HepG2 (cell line): Measurements from ENCODE around the gene ZNF771. TPM values are rescaled to one million over a fixed set of nuclear protein-coding genes. Genes with fewer than 3 reads are reported as not detected.

Source experiments
- DBP ChIP-seq: sonication (generic); formaldehyde crosslinking; IDR thresholded peaks from 2 replicates; pipeline ENCODE4 v1.4.0; 2020; ENCODE audit warnings: missing genetic modification reagents; ENCODE audit errors: not compliant biosample characterization
- HOXA7 ChIP-seq: sonication (generic); formaldehyde crosslinking; IDR thresholded peaks from 2 replicates; pipeline ENCODE4 v1.8.1; 2022; ENCODE audit warnings: mild to moderate bottlenecking, missing genetic modification reagents, moderate library complexity
- SOX6 ChIP-seq, 2 experiments: fragments of 450-650 bp in 1 of 2; sonication (generic) in 1 of 2; formaldehyde crosslinking in 1 of 2; IDR thresholded peaks; 2 replicates each; pipeline versions ENCODE4 v1.4.0 to v1.6.1; 2017 to 2020; ENCODE audit warnings: antibody characterized with exemption in 1 of 2, mild to moderate bottlenecking in 1 of 2, missing genetic modification reagents in 1 of 2
- SYNCRIP ChIP-seq: fragments of 200-400 bp; formaldehyde crosslinking; IDR thresholded peaks from 2 replicates; pipeline ENCODE4 v1.6.1; 2018; ENCODE audit warnings: mild to moderate bottlenecking, low read depth, low read length; ENCODE audit not compliant: insufficient read depth
- ZNF264 ChIP-seq: sonication (generic); formaldehyde crosslinking; IDR thresholded peaks from 2 replicates; pipeline ENCODE4 v1.4.0; 2020; ENCODE audit warnings: missing genetic modification reagents
- ZNF577 ChIP-seq: sonication (generic); formaldehyde crosslinking; IDR thresholded peaks from 2 replicates; pipeline ENCODE4 v1.4.0; 2020; ENCODE audit warnings: mild to moderate bottlenecking, low read depth, missing genetic modification reagents, borderline replicate concordance
- ZNF891 ChIP-seq: sonication (generic); formaldehyde crosslinking; IDR thresholded peaks from 2 replicates; pipeline ENCODE4 v1.5.0; 2020; ENCODE audit warnings: mild to moderate bottlenecking, missing genetic modification reagents
- ZSCAN9 ChIP-seq: IDR thresholded peaks from 2 replicates; pipeline ENCODE4 v1.6.1; 2016; ENCODE audit warnings: borderline replicate concordance
- polyA plus RNA-seq, 8 experiments: library from polyadenylated mRNA; depleted of rRNA in 3 of 8; stranded (reverse) in 7 of 8; unstranded in 1 of 8; fragments of >200 nt; fragmentation: Illumina TruSeq in 4 of 8; extraction: Trizol in 4 of 8; gene quantifications; 2 replicates each; pipeline versions ENCODE4 v1.2.1 to v1.2.3, GENCODE V29; 2011 to 2016; ENCODE audit warnings: low read depth in 4 of 8, missing spikeins in 1 of 8, mixed read lengths in 1 of 8; ENCODE audit not compliant: insufficient read depth in 1 of 8
- total RNA-seq, 5 experiments: library from RNA; depleted of rRNA; stranded (reverse); fragments of >200 nt; fragmentation: Illumina TruSeq; extraction: Trizol; gene quantifications; 2 replicates each; pipeline ENCODE4 v1.2.3, GENCODE V29; 2016; ENCODE audit warnings: low read depth in 1 of 5
- TF ChIP-seq, protein P1 (sequence below): sonication (generic); formaldehyde crosslinking; IDR thresholded peaks from 2 replicates; pipeline ENCODE4 v1.5.0; 2020; ENCODE audit warnings: mild to moderate bottlenecking, missing genetic modification reagents, borderline replicate concordance
- TF ChIP-seq, protein P2 (sequence below): sonication (generic); formaldehyde crosslinking; IDR thresholded peaks from 2 replicates; pipeline ENCODE4 v1.5.0; 2020; ENCODE audit warnings: missing genetic modification reagents, mild to moderate bottlenecking, borderline replicate concordance
- TF ChIP-seq, protein P3 (sequence below): sonication (generic); formaldehyde crosslinking; IDR thresholded peaks from 2 replicates; pipeline ENCODE4 v1.4.0; 2020; ENCODE audit warnings: missing genetic modification reagents, borderline replicate concordance
- TF ChIP-seq, protein P4 (sequence below): sonication (generic); formaldehyde crosslinking; IDR thresholded peaks from 2 replicates; pipeline ENCODE4 v1.9.0; 2021; ENCODE audit warnings: missing genetic modification reagents, borderline replicate concordance

The ZNF771 gene
- total and polyA plus RNA-seq, 2 of the 13 experiments (the other 11 are each of a cell fraction or from before 2014, with no cell fraction given): 5.0 to 11.8 TPM

- TF ChIP-seq, protein P1, sequence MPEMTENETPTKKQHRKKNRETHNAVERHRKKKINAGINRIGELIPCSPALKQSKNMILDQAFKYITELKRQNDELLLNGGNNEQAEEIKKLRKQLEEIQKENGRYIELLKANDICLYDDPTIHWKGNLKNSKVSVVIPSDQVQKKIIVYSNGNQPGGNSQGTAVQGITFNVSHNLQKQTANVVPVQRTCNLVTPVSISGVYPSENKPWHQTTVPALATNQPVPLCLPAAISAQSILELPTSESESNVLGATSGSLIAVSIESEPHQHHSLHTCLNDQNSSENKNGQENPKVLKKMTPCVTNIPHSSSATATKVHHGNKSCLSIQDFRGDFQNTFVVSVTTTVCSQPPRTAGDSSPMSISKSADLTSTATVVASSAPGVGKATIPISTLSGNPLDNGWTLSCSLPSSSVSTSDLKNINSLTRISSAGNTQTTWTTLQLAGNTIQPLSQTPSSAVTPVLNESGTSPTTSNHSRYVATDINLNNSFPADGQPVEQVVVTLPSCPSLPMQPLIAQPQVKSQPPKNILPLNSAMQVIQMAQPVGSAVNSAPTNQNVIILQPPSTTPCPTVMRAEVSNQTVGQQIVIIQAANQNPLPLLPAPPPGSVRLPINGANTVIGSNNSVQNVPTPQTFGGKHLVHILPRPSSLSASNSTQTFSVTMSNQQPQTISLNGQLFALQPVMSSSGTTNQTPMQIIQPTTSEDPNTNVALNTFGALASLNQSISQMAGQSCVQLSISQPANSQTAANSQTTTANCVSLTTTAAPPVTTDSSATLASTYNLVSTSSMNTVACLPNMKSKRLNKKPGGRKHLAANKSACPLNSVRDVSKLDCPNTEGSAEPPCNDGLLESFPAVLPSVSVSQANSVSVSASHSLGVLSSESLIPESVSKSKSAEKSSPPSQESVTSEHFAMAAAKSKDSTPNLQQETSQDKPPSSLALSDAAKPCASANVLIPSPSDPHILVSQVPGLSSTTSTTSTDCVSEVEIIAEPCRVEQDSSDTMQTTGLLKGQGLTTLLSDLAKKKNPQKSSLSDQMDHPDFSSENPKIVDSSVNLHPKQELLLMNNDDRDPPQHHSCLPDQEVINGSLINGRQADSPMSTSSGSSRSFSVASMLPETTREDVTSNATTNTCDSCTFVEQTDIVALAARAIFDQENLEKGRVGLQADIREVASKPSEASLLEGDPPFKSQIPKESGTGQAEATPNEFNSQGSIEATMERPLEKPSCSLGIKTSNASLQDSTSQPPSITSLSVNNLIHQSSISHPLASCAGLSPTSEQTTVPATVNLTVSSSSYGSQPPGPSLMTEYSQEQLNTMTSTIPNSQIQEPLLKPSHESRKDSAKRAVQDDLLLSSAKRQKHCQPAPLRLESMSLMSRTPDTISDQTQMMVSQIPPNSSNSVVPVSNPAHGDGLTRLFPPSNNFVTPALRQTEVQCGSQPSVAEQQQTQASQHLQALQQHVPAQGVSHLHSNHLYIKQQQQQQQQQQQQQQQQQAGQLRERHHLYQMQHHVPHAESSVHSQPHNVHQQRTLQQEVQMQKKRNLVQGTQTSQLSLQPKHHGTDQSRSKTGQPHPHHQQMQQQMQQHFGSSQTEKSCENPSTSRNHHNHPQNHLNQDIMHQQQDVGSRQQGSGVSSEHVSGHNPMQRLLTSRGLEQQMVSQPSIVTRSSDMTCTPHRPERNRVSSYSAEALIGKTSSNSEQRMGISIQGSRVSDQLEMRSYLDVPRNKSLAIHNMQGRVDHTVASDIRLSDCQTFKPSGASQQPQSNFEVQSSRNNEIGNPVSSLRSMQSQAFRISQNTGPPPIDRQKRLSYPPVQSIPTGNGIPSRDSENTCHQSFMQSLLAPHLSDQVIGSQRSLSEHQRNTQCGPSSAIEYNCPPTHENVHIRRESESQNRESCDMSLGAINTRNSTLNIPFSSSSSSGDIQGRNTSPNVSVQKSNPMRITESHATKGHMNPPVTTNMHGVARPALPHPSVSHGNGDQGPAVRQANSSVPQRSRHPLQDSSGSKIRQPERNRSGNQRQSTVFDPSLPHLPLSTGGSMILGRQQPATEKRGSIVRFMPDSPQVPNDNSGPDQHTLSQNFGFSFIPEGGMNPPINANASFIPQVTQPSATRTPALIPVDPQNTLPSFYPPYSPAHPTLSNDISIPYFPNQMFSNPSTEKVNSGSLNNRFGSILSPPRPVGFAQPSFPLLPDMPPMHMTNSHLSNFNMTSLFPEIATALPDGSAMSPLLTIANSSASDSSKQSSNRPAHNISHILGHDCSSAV (CRISPR knock-in tag): no peak
- TF ChIP-seq ZNF891 (CRISPR knock-in tag): no peak
- no peak for TF ChIP-seq ZSCAN9
- TF ChIP-seq, protein P2, sequence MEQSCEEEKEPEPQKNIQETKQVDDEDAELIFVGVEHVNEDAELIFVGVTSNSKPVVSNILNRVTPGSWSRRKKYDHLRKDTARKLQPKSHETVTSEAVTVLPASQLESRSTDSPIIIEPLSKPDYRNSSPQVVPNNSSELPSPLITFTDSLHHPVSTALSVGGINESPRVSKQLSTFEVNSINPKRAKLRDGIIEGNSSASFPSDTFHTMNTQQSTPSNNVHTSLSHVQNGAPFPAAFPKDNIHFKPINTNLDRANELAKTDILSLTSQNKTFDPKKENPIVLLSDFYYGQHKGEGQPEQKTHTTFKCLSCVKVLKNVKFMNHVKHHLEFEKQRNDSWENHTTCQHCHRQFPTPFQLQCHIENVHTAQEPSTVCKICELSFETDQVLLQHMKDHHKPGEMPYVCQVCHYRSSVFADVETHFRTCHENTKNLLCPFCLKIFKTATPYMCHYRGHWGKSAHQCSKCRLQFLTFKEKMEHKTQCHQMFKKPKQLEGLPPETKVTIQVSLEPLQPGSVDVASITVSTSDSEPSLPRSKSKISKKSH (CRISPR knock-in tag): no peak
- no peak for TF ChIP-seq SOX6 (IDR thresholded peaks at IDR 0.05)
- TF ChIP-seq SOX6 (CRISPR knock-in tag; IDR thresholded peaks at IDR 0.05): no peak
- TF ChIP-seq, protein P3, sequence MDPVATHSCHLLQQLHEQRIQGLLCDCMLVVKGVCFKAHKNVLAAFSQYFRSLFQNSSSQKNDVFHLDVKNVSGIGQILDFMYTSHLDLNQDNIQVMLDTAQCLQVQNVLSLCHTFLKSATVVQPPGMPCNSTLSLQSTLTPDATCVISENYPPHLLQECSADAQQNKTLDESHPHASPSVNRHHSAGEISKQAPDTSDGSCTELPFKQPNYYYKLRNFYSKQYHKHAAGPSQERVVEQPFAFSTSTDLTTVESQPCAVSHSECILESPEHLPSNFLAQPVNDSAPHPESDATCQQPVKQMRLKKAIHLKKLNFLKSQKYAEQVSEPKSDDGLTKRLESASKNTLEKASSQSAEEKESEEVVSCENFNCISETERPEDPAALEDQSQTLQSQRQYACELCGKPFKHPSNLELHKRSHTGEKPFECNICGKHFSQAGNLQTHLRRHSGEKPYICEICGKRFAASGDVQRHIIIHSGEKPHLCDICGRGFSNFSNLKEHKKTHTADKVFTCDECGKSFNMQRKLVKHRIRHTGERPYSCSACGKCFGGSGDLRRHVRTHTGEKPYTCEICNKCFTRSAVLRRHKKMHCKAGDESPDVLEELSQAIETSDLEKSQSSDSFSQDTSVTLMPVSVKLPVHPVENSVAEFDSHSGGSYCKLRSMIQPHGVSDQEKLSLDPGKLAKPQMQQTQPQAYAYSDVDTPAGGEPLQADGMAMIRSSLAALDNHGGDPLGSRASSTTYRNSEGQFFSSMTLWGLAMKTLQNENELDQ (CRISPR knock-in tag): no peak
- TF ChIP-seq ZNF264 (CRISPR knock-in tag): no peak
- TF ChIP-seq SYNCRIP: no peak
- TF ChIP-seq ZNF577 (CRISPR knock-in tag): no peak
- TF ChIP-seq HOXA7: no peak
- no peak for TF ChIP-seq DBP (CRISPR knock-in tag)
- TF ChIP-seq, protein P4, sequence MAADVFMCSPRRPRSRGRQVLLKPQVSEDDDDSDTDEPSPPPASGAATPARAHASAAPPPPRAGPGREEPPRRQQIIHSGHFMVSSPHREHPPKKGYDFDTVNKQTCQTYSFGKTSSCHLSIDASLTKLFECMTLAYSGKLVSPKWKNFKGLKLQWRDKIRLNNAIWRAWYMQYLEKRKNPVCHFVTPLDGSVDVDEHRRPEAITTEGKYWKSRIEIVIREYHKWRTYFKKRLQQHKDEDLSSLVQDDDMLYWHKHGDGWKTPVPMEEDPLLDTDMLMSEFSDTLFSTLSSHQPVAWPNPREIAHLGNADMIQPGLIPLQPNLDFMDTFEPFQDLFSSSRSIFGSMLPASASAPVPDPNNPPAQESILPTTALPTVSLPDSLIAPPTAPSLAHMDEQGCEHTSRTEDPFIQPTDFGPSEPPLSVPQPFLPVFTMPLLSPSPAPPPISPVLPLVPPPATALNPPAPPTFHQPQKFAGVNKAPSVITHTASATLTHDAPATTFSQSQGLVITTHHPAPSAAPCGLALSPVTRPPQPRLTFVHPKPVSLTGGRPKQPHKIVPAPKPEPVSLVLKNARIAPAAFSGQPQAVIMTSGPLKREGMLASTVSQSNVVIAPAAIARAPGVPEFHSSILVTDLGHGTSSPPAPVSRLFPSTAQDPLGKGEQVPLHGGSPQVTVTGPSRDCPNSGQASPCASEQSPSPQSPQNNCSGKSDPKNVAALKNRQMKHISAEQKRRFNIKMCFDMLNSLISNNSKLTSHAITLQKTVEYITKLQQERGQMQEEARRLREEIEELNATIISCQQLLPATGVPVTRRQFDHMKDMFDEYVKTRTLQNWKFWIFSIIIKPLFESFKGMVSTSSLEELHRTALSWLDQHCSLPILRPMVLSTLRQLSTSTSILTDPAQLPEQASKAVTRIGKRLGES (CRISPR knock-in tag): no peak
These were observed 11.3 kb upstream of the ZNF771 start (continued) for GRCh38 chr16:30395992-30396585.
